NCI-H1092 (cell line): ENCODE results near the gene DRAM1.

Experiments
- DNase-seq: peaks from one replicate; lab custom pipeline; 2025; lab: John Stamatoyannopoulos, UW

DRAM1 gene

GRCh38 chr12:101941306-101942249 is 64.2 kb downstream of the DRAM1 start:
- DNase-seq = no peak

- DNase-seq = no peak
These were observed 64.8 kb downstream of the DRAM1 start for GRCh38 chr12:101942250-101942605.

- DNase-seq = no peak
These were observed 68.2 kb downstream of the DRAM1 start for GRCh38 chr12:101945369-101946232.

GRCh38 chr12:101946233-101946611 is 68.8 kb downstream of the DRAM1 start:
- no peak for DNase-seq

GRCh38 chr12:101947316-101947715 is 69.9 kb downstream of the DRAM1 start:
- no peak for DNase-seq

GRCh38 chr12:101948365-101948764 is 71.0 kb downstream of the DRAM1 start:
- DNase-seq = no peak

- DNase-seq = no peak
These were observed 73.8 kb downstream of the DRAM1 start for GRCh38 chr12:101951002-101951670.

- DNase-seq = no peak
These were observed 76.7 kb downstream of the DRAM1 start for GRCh38 chr12:101954113-101954512.

- no peak for DNase-seq
These were observed 77.3 kb downstream of the DRAM1 start for GRCh38 chr12:101954676-101955075.

GRCh38 chr12:101957252-101957959 is 80.0 kb downstream of the DRAM1 start:
- DNase-seq = no peak

GRCh38 chr12:101959607-101960006 is 82.2 kb downstream of the DRAM1 start:
- no peak for DNase-seq

- no peak for DNase-seq
These were observed 85.1 kb downstream of the DRAM1 start for GRCh38 chr12:101962486-101962885.

- DNase-seq = no peak
These were observed 86.3 kb downstream of the DRAM1 start for GRCh38 chr12:101963697-101964096.

- DNase-seq = no peak
These were observed 89.1 kb downstream of the DRAM1 start for GRCh38 chr12:101966496-101966895.

GRCh38 chr12:101967506-101967905 is 90.1 kb downstream of the DRAM1 start:
- no peak for DNase-seq

- no peak for DNase-seq
These were observed 91.4 kb downstream of the DRAM1 start for GRCh38 chr12:101968770-101969169.
